Activated CD8-positive, alpha-beta memory T cell treated with anti-CD3 and anti-CD28 coated beads for 1 hour (primary cell): Measurements from ENCODE around the gene SLC27A3.

Source experiments
- DNase-seq, 2 donors: peaks; one replicate each; pipeline ENCODE4 v3.0.0-alpha.2; 2020; ENCODE audit warnings: low read depth in 1 of 2; ENCODE audit errors: extremely low read depth in 1 of 2

Gene SLC27A3

GRCh38 chr1:153774780-153775457 lies at the start of gene SLC27A3:
Gene SLC27A3, plus strand, starts transcription at chr1:153775407. Its CDS starts 91 bp downstream, at chr1:153775498.
- DNase-seq, result no peak

- peak; percentile 96 to 100 for DNase-seq
Observed at GRCh38 chr1:153727463-153728304, 47.5 kb upstream of the SLC27A3 start, which contains the start of gene INTS3. Gene INTS3, plus strand, starts transcription at chr1:153728050. Its CDS starts 585 bp downstream, at chr1:153728635.

GRCh38 chr1:153728305-153729066 lies 46.7 kb upstream of the SLC27A3 start:
- DNase-seq, result peak in 1 of 2 donors; percentile 7

DNA sequence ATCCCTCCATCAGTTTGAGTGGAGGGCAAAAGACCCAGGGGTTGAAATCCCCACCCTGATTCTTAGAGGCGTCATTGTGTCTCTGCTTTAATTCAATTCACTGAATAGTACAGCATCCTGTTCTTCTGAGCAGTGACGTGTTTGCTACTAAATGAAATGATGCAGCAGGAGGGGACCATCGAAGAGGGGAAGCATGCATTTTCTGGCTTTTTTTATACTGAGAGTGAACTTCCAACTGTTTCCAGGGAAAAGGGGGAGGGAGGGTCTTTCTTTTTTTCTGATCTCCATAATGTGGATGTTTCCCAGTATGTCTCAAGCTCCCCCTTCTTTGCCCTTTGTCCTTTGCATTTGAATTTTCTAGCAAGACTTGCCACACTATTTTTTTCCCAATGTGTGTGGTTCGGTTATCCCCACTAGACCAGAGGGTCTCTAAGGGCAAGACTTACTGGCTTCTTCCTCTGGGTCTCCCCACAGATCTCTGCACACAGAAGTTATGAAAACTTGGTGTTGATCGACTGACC lies 44.7 kb upstream of the SLC27A3 start:
- DNase-seq, result no peak

DNA sequence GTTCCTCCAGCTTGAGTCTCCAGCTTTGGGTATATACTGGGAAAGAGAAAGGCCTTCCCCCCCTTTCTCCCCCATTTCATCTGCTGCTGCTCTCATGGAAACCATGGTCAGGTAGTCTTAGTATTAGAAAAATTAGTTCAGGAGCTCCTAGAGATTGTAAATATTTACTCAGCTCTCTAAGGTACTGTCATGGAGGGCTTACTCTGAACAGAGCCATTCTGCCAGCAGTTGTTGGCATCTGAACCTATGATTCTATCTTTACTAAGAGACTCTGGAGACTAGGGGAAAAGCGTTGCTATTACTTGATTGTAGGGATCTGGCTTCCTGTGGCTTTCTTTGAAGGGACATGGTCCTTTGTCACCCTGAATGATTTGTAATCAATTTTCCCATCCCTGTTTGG lies 41.2 kb upstream of the SLC27A3 start:
- DNase-seq, result no peak

GRCh38 chr1:153734396-153735089 lies 40.7 kb upstream of the SLC27A3 start:
- DNase-seq, result no peak

DNA sequence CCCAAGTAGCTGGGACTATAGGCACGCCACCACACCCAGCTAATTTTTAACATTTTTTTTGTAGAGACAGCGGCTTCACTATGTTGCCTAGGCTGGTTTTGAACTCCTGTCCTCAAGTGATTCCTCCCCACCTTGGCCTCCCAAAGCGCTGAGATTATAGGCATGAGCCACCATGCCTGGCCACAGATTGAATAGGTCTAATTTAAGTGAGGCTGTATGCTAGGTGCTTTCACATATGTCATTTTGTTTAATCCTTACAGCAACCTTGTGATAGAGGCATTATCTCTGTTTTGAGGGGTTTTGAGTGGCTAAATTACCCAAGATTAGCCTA lies 40.2 kb upstream of the SLC27A3 start:
- DNase-seq, result no peak

- no peak for DNase-seq
Observed at GRCh38 chr1:153741986-153742385, 33.2 kb upstream of the SLC27A3 start.

DNA sequence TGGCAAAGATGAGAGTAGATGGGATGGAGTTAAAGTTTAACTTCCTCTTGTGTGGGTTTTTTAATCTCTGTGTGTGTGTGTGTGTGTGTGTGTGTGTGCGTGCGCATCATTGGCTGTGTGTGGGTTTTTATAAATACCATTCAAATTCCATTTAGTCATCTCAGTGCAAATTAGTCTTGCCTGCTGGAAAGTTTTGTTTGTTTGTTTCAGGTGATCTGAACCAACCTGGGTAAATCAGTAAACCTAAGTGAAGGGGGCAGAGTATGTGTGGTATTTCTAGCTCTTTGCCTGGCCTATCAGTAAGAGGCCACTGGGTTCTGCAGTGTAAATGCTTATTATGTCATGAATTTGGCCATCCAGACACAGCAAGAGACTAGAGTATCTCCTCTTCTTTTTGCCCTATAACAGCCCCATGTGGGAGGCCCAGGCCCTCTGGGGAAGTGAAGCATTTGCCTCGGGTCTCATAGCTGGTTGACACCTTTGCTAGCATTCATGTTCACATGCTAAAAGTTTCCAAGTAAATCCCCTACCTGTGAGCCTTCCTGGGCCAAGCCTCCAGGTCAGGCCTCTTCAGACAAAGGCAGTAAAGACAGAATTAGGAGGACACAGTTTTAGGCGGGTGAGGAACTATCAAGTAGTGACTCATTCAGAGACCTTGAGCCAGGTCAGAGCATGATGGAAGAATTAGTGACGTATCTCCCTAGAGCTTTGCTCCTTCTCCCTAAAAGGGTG lies 32.6 kb upstream of the SLC27A3 start:
- DNase-seq, result no peak

DNA sequence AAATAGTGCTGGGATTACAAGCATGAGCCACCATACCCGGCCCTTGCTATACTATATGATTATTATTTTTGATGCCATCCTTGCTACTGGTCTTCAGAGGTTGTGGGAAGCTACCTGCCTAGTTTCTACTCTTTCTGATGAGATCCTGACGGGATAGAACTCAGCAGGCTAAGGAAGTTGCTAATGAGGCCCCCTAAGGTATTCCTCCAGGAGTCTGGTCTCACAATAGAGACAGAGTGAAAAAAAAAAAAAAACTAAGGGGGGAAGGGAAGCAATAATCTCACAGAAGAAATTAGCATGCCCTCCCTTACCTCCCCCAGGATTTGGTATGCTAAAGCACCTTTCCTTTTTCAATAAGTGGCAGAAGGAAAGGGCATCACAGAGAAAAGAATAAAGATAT lies 29.8 kb upstream of the SLC27A3 start:
- no peak for DNase-seq

- DNase-seq, result no peak
Observed at GRCh38 chr1:153746174-153746573, 29.0 kb upstream of the SLC27A3 start.

- no peak for DNase-seq
Observed at GRCh38 chr1:153748903-153749302, 26.3 kb upstream of the SLC27A3 start.

GRCh38 chr1:153749408-153750005 lies 25.7 kb upstream of the SLC27A3 start:
- DNase-seq, result peak; percentile 37 to 65

DNA sequence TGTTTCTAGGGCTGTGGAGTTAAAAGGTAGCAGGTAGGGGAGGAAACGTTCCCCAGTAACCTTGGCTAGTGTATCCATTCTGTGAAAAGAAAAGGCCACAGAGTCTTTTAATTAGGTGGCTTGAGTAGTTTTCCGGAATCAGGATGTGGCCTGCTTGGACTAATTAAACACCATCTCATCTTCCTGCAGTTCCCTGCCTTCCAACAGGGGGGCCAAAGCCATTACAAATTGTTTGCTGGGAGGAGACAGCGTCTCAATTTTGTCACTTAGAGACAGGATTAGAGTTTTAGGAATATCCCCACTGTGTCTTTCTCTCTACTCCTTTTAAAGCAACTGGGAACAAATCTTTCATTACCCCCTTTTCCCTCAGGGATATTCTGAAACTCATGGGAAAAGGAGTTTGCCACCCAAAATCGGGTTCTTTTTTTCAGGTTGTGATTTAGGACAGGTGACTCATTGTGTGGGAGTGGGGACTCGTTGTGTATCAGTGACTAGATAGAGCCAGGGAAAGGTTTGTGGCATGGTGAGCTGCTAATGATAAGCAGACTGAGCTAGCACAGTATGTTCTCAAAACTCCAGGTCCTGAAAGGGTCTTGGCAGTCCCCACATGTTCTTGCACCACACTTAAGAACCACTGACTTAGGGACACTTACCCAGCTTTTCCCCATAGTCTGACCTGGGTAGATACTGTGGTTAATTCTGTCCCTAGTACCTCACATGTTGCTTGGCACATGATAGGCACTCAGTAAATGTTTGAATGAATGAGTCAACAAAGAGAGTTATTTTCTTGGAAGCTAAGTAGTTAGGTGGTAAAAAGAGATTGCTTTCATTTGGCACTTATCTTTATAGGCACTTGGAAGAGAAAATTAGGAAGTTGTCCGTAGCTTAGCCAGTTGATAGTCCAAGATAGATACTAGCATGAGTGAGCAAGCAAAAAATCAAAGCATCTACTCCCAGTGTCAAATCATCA lies 24.9 kb upstream of the SLC27A3 start:
- no peak for DNase-seq

DNA sequence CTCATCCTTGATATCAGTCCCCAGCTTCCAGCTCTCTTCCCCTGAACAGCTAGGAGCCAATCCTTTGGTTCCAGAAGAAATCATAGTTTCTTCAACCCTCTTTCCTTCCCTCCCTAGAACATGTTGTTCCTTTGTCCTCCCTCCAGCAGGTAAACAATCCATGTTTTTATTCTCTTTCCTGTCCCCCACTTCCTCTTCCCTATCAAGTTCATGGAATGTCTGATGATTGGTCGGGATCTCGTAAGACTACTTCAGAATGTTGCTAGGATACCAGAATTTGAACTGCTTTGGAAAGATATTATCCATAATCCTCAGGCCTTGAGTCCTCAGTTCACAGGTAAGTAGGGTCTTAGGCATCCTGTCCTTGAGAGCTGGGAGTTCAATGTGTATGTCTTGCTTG lies 23.1 kb upstream of the SLC27A3 start:
- no peak for DNase-seq

DNA sequence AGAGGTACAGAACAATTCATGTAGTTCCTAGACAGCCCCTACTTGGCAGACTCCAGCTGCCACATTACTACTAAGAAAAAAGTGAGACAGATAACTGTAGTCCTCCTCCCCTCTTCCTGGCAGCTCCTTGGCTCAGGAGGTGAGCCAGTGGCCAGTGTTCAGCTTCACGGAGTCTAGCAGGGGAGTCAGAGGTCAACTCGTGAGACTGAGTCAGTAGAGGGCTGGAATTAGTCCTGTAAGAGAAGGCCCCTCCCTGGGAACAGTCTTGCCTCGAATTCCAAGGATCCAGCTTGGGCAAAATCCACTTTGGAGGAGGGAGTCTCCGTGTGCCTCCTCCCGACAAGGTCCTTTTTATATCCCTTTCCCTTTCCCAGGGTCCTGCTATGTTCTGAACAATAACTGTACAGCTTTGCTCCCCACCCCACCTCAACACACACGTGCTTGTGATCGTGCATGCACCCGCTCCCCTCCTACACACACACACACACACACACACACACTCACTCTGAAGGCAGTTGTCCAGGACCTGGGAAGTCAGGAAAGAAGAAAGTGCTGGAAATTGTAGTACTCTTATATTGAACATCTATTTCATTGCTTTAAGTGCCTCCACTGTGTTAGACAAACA lies 22.5 kb upstream of the SLC27A3 start:
- DNase-seq, result no peak

DNA sequence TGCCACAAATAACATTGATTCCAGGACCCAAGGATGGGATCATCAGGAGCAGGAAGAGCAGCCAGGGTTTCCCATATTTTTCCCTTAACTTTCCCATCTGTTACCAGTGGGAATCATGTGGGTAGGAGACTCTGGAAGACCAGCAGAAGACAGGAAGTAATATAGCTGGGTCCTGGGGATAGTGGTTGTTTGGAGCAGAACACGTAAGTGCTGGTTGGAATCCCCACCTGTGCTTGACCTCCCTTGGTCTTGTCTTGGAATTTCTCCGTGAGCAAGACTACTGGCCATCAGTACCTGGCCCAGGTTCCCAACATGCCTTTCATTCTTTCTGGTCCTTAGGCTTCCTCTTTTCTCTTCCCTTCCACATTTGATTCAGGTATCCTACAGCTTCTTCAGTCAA lies 20.9 kb upstream of the SLC27A3 start:
- no peak for DNase-seq

DNA sequence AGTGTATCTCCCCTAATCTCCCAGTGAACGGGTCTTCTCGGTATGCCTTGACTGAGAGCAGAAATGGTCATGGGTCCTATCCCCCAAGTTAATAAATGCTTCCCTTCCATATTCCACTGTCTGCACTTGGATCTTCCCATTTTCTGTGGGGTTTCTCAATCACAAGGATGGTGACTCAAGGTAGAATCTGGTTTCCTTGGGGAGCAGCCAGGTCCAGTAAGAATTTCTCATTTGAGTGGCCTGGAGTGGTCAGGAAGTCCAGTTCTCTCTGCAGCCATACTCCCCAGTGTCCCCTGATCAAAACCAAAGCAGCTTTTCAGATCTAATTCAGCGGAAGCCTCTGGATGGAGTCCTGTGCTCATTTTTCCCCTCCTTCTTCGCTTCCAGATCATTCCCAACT lies 14.8 kb upstream of the SLC27A3 start:
- DNase-seq, result no peak
